SK-N-SH treated with all-trans-retinoic acid at 6 μM for 48 hours (cell line): Measurements from ENCODE around the gene PIK3CD.

Experiments
- TF ChIP-seq, protein P1 (sequence below): fragments of 250-450 bp; sonication (Bioruptor Pico); IDR thresholded peaks from 2 replicates; pipeline ENCODE4 v1.8.0; 2020; ENCODE audit warnings: mild to moderate bottlenecking, moderate library complexity, borderline replicate concordance
- TF ChIP-seq, protein P2 (sequence below): fragments of 250-450 bp; sonication (Bioruptor Pico); IDR thresholded peaks from 2 replicates; pipeline ENCODE4 v1.5.1; 2020; ENCODE audit warnings: low read depth, mild to moderate bottlenecking, moderate library complexity

- TF ChIP-seq, protein P1, sequence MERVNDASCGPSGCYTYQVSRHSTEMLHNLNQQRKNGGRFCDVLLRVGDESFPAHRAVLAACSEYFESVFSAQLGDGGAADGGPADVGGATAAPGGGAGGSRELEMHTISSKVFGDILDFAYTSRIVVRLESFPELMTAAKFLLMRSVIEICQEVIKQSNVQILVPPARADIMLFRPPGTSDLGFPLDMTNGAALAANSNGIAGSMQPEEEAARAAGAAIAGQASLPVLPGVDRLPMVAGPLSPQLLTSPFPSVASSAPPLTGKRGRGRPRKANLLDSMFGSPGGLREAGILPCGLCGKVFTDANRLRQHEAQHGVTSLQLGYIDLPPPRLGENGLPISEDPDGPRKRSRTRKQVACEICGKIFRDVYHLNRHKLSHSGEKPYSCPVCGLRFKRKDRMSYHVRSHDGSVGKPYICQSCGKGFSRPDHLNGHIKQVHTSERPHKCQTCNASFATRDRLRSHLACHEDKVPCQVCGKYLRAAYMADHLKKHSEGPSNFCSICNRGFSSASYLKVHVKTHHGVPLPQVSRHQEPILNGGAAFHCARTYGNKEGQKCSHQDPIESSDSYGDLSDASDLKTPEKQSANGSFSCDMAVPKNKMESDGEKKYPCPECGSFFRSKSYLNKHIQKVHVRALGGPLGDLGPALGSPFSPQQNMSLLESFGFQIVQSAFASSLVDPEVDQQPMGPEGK (CRISPR knock-in tag), result no peak
- TF ChIP-seq, protein P2, sequence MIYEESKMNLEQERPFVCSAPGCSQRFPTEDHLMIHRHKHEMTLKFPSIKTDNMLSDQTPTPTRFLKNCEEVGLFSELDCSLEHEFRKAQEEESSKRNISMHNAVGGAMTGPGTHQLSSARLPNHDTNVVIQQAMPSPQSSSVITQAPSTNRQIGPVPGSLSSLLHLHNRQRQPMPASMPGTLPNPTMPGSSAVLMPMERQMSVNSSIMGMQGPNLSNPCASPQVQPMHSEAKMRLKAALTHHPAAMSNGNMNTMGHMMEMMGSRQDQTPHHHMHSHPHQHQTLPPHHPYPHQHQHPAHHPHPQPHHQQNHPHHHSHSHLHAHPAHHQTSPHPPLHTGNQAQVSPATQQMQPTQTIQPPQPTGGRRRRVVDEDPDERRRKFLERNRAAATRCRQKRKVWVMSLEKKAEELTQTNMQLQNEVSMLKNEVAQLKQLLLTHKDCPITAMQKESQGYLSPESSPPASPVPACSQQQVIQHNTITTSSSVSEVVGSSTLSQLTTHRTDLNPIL (CRISPR knock-in tag), result no peak
These were observed 77.1 kb downstream of the PIK3CD start for GRCh38 chr1:9728451-9729295.
